Neural crest cell (in vitro differentiated cells): Measurements from ENCODE around the gene NSD2. TPM values are rescaled to one million over a fixed set of nuclear protein-coding genes. Genes with fewer than 3 reads are reported as not detected.

Source experiments
- DNase-seq: peaks from one replicate; pipeline ENCODE4 v3.0.0; 2021; ENCODE audit warnings: low read depth, mixed read lengths, low spot score
- H3K27ac Mint-ChIP-seq: one replicate; pipeline ENCODE4 v1.8.0; 2021; ENCODE audit warnings: mild to moderate bottlenecking, mixed read lengths; ENCODE audit not compliant: unreplicated experiment
- H3K27me3 Mint-ChIP-seq: 2 replicates; pipeline ENCODE4 v1.8.0; 2021; ENCODE audit warnings: low read depth, mild to moderate bottlenecking, mixed read lengths
- H3K36me3 Mint-ChIP-seq: 2 replicates; pipeline ENCODE4 v1.8.0; 2021; ENCODE audit warnings: low read depth, mild to moderate bottlenecking, mixed read lengths
- H3K4me1 Mint-ChIP-seq: 2 replicates; pipeline ENCODE4 v1.8.0; 2021; ENCODE audit warnings: mixed read lengths
- H3K4me3 Mint-ChIP-seq: one replicate; pipeline ENCODE4 v1.8.0; 2021; ENCODE audit warnings: mild to moderate bottlenecking, mixed read lengths
- H3K9me3 Mint-ChIP-seq: 2 replicates; pipeline ENCODE4 v1.8.0; 2021; ENCODE audit warnings: mixed read lengths
- CTCF ChIP-seq: fragments of 200-600 bp; sonication (generic); conservative IDR thresholded peaks from 2 replicates; pipeline ENCODE4 v1.5.0; 2021; ENCODE audit warnings: antibody characterized with exemption, mild to moderate bottlenecking
- total RNA-seq: library from RNA; stranded (reverse); gene quantifications from 2 replicates; pipeline ENCODE4 v1.2.1, GENCODE V29; 2021

Gene NSD2
- total RNA-seq, 1 donor from 2014 or later, result 274 TPM

DNA sequence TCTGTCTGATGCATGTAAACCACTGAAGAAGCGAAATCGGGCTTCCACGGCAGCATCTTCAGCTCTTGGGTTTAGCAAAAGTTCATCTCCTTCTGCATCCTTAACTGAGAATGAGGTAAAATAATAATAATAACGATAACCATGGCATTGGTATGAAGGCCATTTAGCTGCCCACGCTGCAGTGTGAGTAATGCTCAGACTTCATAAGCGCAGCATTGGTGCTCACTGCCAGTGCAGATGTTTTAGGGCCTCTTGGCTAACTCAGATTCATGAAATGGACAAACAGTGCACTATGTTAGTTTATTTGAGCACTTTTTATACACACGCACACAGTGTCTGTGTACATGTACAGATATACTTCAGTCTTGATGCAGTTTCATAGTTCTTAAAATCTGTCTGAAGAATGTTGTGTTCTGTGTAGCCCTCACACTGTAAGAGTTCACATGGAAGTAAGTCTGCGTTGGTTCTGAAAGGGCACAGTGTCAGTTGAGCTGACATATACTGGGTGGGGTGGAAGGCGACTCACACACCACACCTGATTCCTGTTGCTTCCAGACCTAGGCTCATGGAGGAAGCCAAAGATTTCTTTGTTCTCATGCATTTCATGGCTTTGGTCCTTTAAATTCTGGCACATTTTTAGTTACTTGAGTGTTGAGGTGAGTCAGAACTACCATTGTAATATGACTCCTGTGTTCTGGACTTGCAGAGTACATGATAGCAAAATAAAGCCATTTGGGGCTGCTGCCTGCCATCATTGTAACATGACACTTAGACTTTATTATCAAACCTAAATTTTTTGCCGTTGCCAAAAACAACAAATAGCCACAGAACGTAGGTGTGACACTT lies 68.7 kb downstream of the NSD2 start:
- Mint-ChIP-seq H3K27me3 (no peaks in the 10 kb centered on the region), H3K36me3 (peaks cover 14% of the 10 kb centered on the region), H3K4me3 (no peak overlapping the region), H3K4me1 (no peaks in the 10 kb centered on the region), H3K9me3 (no peaks in the 10 kb centered on the region), H3K27ac (no peak overlapping the region)
- no peak for DNase-seq
- TF ChIP-seq CTCF, result no peak

DNA sequence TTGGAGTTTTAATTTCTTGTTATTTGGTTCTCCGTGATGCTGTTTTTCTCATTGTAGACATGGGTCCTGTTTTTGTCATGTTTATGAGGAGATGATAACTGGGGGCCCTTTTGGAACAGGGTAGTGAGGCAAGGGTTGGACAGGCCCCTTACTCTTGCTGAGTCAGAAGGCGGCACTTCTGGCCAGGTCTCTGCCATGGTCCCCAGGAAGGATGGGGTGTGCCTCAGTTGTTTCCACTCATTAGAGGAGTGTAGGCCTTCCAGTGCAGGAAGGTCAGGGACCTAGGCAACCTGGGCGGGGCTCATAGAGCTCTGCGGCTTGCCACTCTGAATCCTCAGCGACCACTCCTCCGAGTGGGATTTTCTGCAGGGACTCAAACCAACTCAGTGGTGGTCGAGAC lies 69.4 kb downstream of the NSD2 start:
- DNase-seq, result no peak
- H3K9me3 Mint-ChIP-seq, result no peaks in the 10 kb centered on the region
- H3K36me3 Mint-ChIP-seq, result peaks cover 16% of the 10 kb centered on the region
- no peaks in the 10 kb centered on the region for H3K27me3 Mint-ChIP-seq
- peaks cover 2% of the 10 kb centered on the region for H3K4me1 Mint-ChIP-seq
- no peak overlapping the region for H3K4me3 Mint-ChIP-seq
- no peak for TF ChIP-seq CTCF
- H3K27ac Mint-ChIP-seq, result no peak overlapping the region

DNA sequence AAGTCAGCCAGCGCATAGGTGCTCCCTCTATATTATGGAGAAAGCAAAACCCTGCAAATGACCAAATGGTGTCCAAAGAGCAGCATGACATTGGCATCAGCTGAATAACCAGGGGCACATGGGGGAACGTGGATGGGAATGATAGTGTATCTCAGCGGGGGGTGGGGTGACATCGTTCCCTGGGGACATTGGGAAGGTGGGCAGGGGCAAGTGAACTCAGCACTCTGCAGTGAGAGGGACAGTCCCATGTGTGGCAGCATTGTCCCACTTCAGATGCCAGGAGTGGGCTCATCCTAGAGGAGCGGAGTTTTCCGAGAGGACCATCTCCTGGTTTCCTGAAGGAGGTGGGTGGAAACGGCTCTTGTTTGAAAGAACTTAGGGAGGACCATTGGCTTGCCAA lies 72.7 kb downstream of the NSD2 start:
- Mint-ChIP-seq H3K36me3 (peaks cover 14% of the 10 kb centered on the region), H3K4me1 (peaks cover 3% of the 10 kb centered on the region), H3K9me3 (no peaks in the 10 kb centered on the region), H3K27ac (peak overlapping the region; percentile 12), H3K27me3 (no peaks in the 10 kb centered on the region), H3K4me3 (no peak overlapping the region)
- no peak for TF ChIP-seq CTCF
- DNase-seq, result no peak

DNA sequence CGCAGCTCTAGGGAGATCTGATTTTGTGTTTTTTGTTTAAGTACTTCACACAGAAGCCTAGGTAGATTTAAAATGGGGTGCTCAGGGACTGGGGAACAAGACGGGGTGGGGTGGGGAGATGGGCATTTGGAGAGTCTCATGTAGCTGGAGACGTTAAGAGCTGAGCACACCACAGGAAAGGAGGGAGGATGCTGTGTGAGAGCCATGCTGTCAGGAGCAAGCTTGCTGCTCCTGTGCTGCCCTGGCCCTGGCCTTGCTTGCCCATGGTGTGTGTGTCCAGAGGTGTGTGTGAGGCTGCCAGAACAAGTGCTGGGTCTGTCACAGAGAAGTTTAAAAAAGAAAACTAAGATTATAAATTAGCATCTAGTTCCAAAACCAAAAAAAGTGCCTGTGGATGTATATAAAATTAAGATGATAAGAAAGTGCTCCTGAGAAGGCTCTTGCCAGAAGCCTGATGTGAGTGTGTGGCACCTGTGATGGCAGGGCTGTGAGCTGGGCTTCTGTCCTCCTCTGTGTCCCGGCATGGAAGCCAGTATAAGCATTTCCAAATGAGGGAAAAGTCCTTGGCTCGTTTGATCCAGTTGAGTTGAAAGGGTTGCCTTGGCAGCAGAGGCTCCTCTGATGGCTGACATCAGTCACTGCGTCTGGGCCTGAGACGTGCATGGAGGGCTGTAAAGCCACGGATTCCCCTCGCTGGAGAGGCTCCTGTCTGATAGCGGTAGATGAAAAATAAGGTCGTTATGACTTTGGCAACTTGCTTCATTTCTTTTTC lies 74.1 kb downstream of the NSD2 start:
- Mint-ChIP-seq H3K36me3 (peaks cover 14% of the 10 kb centered on the region), H3K4me1 (peaks cover 3% of the 10 kb centered on the region), H3K27ac (no peak overlapping the region), H3K4me3 (no peak overlapping the region), H3K9me3 (no peaks in the 10 kb centered on the region), H3K27me3 (no peaks in the 10 kb centered on the region)
- TF ChIP-seq CTCF, result no peak
- no peak for DNase-seq

GRCh38 chr4:1945912-1946311 lies 74.7 kb downstream of the NSD2 start:
- Mint-ChIP-seq H3K27ac (no peak overlapping the region), H3K4me1 (peaks cover 3% of the 10 kb centered on the region), H3K36me3 (peaks cover 14% of the 10 kb centered on the region), H3K27me3 (no peaks in the 10 kb centered on the region), H3K9me3 (no peaks in the 10 kb centered on the region), H3K4me3 (no peak overlapping the region)
- DNase-seq, result no peak
- TF ChIP-seq CTCF, result no peak
